NCI-H1092 (cell line): ENCODE data around the gene RPS19.

ENCODE experiments used
- DNase-seq: peaks from one replicate; lab custom pipeline; 2025; lab: John Stamatoyannopoulos, UW

RPS19 gene

GRCh38 chr19:41915021-41915775 lies 55.1 kb downstream of the RPS19 start:
- no peak for DNase-seq

- no peak for DNase-seq
Observed at GRCh38 chr19:41915776-41916414, 55.8 kb downstream of the RPS19 start.

- no peak for DNase-seq
Observed at GRCh38 chr19:41917676-41918075, 57.6 kb downstream of the RPS19 start.

- DNase-seq, result no peak
Observed at GRCh38 chr19:41918095-41918494, 58.0 kb downstream of the RPS19 start.

GRCh38 chr19:41918653-41919244 lies 58.7 kb downstream of the RPS19 start:
- DNase-seq, result no peak

GRCh38 chr19:41919948-41920712 lies 60.1 kb downstream of the RPS19 start:
- DNase-seq, result no peak

GRCh38 chr19:41920882-41921576 lies 61.0 kb downstream of the RPS19 start:
- no peak for DNase-seq

GRCh38 chr19:41921577-41922576 lies 61.8 kb downstream of the RPS19 start:
- DNase-seq, result no peak
